Stimulated activated CD8-positive, alpha-beta memory T cell treated with anti-CD3 and anti-CD28 coated beads, Interleukin-7, amount 100 ng/mL, for 1 hour (primary cell): ENCODE measurements around the gene MRPL50.
"Not testable (repeated sequence)": the region's sequence is repeated elsewhere in the genome, so short reads cannot be mapped to it uniquely, and the experiment has no call there.

Experiments
- DNase-seq, 2 donors: peaks; one replicate each; pipeline ENCODE4 v3.0.0-alpha.2; 2020; ENCODE audit warnings: low read depth in 2 of 2

Gene MRPL50

GRCh38 chr9:101417977-101418376 lies 19.6 kb upstream of the MRPL50 start:
- no peak for DNase-seq

GRCh38 chr9:101417389-101417788 lies 19.0 kb upstream of the MRPL50 start:
- no peak for DNase-seq

- DNase-seq: no peak
Observed at GRCh38 chr9:101415578-101415977, 17.2 kb upstream of the MRPL50 start.

GRCh38 chr9:101414839-101415238 lies 16.4 kb upstream of the MRPL50 start:
- no peak for DNase-seq

- DNase-seq: no peak
Observed at GRCh38 chr9:101409079-101409477, 10.7 kb upstream of the MRPL50 start.

GRCh38 chr9:101408374-101409078 lies 10.1 kb upstream of the MRPL50 start:
- no peak for DNase-seq

- no peak for DNase-seq
Observed at GRCh38 chr9:101403516-101404285, 5.3 kb upstream of the MRPL50 start.

GRCh38 chr9:101400120-101400519 lies 1.7 kb upstream of the MRPL50 start:
- DNase-seq: no peak

- DNase-seq: no peak
Observed at GRCh38 chr9:101399643-101399970, 1.2 kb upstream of the MRPL50 start.

- no peak for DNase-seq
Observed at GRCh38 chr9:101398930-101399642, 668 bp upstream of the MRPL50 start.

- DNase-seq: no peak
Observed at GRCh38 chr9:101397746-101398067, 711 bp downstream of the MRPL50 start.

- no peak for DNase-seq
Observed at GRCh38 chr9:101394687-101395086, 3.7 kb downstream of the MRPL50 start.

- no peak for DNase-seq
Observed at GRCh38 chr9:101393135-101393534, 5.3 kb downstream of the MRPL50 start.

- no peak for DNase-seq
Observed at GRCh38 chr9:101388507-101388993, 9.9 kb downstream of the MRPL50 start.

GRCh38 chr9:101387871-101388506 lies 10.4 kb downstream of the MRPL50 start:
- no peak for DNase-seq

- not testable (repeated sequence) for DNase-seq
Observed at GRCh38 chr9:101384873-101385536, 13.4 kb downstream of the MRPL50 start, which contains the start of gene BAAT. BAAT (minus strand) TSS chr9:101385006; CDS start chr9:101371404, 13,602 bp downstream.

- no peak for DNase-seq
Observed at GRCh38 chr9:101383361-101383760, 15.1 kb downstream of the MRPL50 start.

GRCh38 chr9:101381833-101382342 lies 16.5 kb downstream of the MRPL50 start:
- DNase-seq: no peak

- DNase-seq: no peak
Observed at GRCh38 chr9:101381118-101381517, 17.3 kb downstream of the MRPL50 start.

GRCh38 chr9:101380295-101380694 lies 18.1 kb downstream of the MRPL50 start:
- no peak for DNase-seq

- DNase-seq: no peak
Observed at GRCh38 chr9:101376111-101376848, 22.1 kb downstream of the MRPL50 start.
